Erythroblast (primary cell): ENCODE measurements around the gene JAG1.

Source experiments
- GATA1 ChIP-seq: IDR thresholded peaks from 2 replicates; pipeline ENCODE4 v1.6.1; 2011; ENCODE audit warnings: low read depth, mild to moderate bottlenecking, control low read depth, low read length, moderate library complexity
- POLR2A ChIP-seq: IDR thresholded peaks from 2 replicates; pipeline ENCODE4 v1.6.1; 2011; ENCODE audit warnings: mild to moderate bottlenecking, low read length

DNA sequence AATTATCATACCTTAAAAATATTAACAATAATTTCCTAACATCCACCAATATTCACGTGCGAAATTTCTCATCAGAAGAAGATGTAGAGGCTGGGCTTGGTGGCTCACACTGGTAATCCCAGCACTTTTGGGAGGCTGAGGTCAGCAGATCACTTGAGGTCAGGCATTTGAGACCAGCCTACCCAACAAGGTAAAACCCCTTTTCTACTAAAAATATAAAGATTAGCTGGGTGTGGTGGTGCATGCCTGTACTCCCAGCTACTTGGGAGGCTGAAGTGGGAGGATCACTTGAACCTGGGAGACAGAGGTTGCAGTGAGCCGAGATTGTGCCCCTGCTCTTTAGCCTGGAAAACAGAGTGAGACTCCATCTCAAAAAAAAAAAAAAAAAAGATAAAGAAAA, 36.1 kb upstream of the JAG1 start:
- TF ChIP-seq POLR2A (no peak), GATA1 (no peak)
